A549 (cell line): Measurements from ENCODE around the gene HRH2.

Source experiments
- CTCF ChIP-seq: fragments of >200 bp; sonication (Bioruptor Twin); formaldehyde crosslinking; IDR thresholded peaks from 3 replicates; pipeline ENCODE4 v1.5.1; 2016
- KDM5A ChIP-seq: fragments of 200-600 bp; sonication (generic); IDR thresholded peaks from 2 replicates; pipeline ENCODE4 v1.6.1; 2016; ENCODE audit warnings: antibody characterized with exemption, mild to moderate bottlenecking
- USF2 ChIP-seq: fragments of 450-650 bp; IDR thresholded peaks from 2 replicates; pipeline ENCODE4 v1.6.1; 2014; ENCODE audit warnings: antibody characterized with exemption

GRCh38 chr5:175751369-175751768 is 93.5 kb downstream of the HRH2 start:
- no peak for TF ChIP-seq CTCF
- no peak for TF ChIP-seq KDM5A
- 0 out of 2 replicates have a peak, but pooled peaks have one; percentile 29 for TF ChIP-seq USF2
